GM19452 (cell line): ENCODE measurements around the gene CSMD2.

Experiments
- ATAC-seq: cut with Tn5 transposase; IDR thresholded peaks from one replicate; pipeline ENCODE4 v1.9.1; 2021; ENCODE audit not compliant: unreplicated experiment

The CSMD2 gene

GRCh38 chr1:33768821-33769220 is 396.2 kb downstream of the CSMD2 start:
- ATAC-seq = no peak

GRCh38 chr1:33768106-33768505 is 396.9 kb downstream of the CSMD2 start:
- ATAC-seq = no peak

- ATAC-seq = no peak
Observed at GRCh38 chr1:33764149-33764548, 400.9 kb downstream of the CSMD2 start.

DNA sequence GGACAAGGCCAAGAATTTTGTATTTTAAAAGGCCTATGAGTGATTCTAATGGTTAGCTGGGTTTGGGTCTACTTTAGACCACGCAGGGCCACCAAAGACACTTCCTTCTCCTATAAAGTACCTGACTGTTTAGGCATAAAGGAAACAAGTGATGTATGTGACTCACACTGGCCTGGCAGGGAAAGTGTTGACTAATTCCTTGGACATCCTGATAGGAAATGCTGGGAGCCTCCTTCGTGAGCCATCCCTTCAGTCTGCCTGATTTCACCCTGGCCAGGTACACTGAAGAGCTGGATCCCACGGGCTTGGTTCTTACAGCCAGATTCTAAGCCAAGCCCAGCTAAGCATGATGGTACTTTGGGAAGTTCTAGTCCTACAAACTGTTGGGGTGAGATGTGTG is 401.6 kb downstream of the CSMD2 start:
- ATAC-seq = no peak

- ATAC-seq = no peak
Observed at GRCh38 chr1:33762962-33763361, 402.1 kb downstream of the CSMD2 start.

GRCh38 chr1:33762109-33762830 is 402.8 kb downstream of the CSMD2 start:
- ATAC-seq = no peak

DNA sequence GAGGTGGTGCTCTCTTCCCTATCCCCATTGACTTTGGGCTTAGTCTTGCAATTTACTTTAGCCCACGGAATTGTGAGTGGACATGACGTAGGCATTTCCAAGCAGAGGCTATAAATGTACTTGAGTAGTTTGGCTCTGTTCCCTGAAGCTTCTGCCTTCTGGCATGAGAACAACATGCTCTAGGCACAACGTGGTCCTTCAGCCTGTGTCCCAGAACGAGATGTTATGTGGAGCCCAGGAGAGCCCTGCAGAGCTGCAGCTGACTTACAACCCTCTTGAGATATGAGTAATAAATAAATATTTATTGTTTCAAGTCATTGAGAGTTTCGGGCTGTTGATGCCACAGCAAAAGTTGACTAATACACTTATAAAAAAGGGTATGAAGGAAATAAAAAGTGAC is 406.3 kb downstream of the CSMD2 start:
- no peak for ATAC-seq

DNA sequence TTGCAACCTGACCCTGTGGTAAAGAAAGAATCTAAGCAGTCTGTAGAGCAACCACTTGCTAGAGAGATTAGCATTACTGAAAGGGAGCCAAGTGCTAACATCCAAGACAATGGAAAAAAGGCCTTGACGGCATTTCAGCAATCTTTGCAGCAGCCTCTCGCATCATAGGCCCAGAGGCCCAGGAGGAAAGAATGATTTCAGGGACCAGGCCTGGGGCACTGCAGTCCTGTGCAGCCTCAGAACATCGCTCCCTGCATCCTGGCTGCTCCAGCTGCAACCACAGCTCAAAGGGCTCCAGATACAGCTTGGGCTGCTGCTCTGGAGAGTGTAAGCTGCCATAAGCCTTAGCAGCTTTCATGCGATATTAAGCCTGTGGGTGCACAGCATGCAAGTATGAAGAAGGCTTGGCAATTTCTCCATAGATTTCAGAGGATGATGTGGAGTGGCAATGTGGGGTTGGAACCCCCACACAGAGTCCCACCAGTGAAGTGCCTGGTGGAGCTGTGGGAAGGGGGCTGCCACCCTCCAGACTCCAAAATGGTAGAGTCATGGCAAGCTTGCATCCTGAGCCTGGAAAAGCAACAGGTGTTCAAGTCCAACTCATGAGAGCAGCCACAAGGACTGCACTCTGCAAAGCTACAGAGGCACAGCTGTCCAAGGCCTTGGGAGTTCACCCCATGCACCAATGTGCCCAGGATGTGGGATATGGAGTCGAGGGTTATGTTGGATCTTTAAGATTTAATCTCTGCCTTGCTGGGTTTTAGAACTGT is 411.8 kb downstream of the CSMD2 start:
- no peak for ATAC-seq

DNA sequence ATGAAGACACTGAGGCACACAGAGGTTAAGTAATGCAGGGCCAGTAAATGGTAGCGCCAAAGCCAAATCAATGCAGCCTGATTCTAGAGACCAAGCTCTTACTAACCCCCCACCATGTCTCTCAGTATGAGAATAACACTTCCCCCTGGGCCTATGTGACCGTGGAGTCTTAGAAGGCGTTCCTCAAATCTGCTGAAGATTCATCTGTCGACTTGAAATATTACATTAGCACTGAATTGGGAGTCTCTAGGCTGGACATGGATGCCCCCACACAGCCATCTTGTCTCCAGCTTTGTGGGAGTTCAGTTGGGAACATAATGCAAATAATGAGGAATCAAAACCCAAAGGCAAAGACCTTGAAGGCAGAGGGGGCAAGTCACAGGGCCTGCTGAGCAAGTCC is 419.1 kb downstream of the CSMD2 start:
- no peak for ATAC-seq

DNA sequence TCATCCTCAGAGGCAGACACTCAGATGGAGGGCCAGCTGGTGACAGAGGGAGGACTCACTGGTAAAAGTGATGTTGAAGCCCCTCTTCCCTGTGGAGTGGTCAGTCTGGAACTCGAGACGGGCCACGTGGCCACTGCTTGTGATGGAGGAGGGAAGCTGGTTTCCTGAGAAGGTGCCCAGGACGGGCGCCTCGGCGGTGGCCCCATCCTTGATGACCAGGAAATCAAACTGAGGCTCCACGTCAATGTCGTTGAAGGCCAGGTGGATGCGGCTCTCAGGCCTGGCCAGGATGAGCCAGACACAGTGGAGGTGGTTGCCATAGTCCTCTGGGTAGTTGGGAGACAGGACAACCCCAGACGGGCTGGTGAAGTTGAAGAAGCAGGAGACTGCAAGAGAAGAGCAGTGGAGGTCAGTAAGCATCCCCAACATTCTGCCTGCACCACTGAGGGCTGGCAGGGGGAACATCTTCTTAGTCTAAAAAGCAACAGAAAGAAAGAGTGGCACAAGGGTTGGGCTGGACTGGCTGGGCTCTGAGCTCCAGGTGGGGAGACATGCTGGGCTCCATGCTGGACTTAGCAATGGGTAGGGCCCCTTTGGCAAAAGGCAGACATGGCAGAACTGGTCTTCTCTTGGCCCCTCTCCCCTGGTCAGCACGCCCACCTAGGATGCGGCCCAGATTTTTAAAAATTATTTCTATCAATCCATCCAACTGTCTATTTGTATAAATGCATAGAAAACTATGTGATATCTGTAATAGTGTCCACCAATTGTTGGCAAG is 421.6 kb downstream of the CSMD2 start:
- no peak for ATAC-seq

- ATAC-seq = no peak
Observed at GRCh38 chr1:33742663-33743062, 422.4 kb downstream of the CSMD2 start.

DNA sequence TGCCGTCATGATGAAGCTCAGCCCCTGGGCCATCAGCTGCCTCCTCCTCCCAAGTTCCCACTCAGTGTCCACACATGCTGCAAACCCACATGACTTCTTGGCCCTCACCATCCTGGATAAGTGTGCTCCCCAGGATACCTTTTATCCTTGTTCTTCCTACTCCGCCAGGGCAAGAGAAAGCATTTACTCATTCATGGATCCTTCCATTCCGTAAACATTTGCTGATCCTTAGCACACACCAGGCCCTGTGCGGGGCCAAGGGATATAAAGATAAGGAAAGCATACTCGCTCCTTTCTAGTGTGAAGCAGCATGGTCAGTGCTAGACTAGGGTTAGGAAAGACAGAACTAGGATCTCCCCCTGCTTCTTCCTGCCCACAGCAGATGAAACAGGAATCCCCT is 423.3 kb downstream of the CSMD2 start:
- ATAC-seq = no peak

- no peak for ATAC-seq
Observed at GRCh38 chr1:33740040-33740744, 424.8 kb downstream of the CSMD2 start.

GRCh38 chr1:33738976-33739375 is 426.1 kb downstream of the CSMD2 start:
- ATAC-seq = no peak

DNA sequence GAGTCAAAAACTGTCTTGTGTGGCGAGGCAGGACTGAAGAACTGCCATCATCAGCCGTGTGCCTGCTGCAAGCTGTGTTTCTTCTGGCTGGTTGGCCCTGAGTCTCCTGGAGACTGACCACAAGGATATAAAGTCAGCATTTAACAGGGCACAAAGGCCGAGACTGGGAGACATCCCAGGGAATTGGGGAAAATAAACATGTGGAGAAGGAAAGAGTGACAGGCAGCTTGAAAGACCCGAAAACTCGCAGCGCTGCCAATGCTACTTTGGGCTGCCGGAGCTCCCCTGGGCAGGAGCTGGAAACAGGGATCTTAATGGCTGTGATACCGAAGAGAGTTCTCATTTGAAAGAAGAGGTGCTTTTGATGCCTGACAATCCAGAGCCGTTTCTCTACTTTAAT is 426.5 kb downstream of the CSMD2 start:
- ATAC-seq = no peak

GRCh38 chr1:33736496-33736895 is 428.5 kb downstream of the CSMD2 start:
- no peak for ATAC-seq

GRCh38 chr1:33735624-33736023 is 429.4 kb downstream of the CSMD2 start:
- no peak for ATAC-seq

GRCh38 chr1:33727310-33727709 is 437.7 kb downstream of the CSMD2 start:
- no peak for ATAC-seq

DNA sequence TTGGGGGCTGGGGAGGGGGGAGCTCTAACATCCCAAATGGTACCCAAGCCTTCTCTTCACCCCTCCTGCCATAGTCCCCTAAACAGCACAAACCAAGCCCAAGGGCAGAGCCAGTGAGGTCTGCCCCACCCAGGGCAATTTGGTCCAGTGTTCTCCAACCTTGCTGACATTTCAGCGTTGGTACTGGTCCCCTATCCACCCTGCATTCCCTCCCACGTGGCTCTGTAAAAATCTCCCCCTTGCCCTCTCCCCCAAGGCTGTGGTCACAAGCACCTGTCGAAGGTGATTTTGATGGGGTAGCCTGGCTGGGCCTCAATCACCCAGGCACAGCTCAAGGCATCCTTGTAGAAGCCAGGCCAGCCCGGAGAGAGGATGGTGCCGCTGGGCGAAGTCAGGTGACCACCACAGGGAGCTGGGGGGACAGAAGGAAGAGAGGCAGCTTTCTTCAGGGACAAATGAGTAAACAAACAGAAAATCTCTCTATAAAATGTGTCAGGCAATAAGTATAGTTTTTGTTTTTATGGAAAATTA is 438.7 kb downstream of the CSMD2 start:
- ATAC-seq = no peak

DNA sequence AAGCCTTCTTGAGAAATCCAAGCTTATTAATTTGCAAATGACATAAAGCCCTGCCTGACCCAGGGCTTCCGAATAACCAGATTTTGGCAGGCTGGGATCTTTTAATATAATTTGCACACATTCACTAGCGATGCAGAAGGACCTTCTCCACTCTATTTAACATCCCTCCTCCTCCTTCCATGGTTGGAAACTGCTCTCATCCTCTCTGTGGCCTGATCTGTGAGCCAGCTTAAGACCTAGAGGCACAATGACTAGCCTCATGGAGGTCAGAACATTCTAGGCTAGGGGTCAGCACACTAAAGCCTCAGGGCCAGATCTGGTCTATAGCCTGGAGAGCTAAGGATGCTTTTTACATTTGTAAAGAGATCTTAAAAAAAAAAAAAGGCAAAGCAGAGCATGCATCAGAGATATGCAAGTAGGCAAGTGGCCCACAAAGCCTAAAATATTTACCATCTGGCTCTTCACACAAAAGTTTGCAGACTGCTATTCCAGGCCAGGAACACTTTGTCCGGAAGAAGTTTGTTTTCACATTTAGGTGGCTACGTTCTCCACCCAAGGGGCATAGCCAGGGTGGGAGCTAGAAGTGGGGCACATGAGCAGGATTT is 439.4 kb downstream of the CSMD2 start:
- ATAC-seq = no peak

DNA sequence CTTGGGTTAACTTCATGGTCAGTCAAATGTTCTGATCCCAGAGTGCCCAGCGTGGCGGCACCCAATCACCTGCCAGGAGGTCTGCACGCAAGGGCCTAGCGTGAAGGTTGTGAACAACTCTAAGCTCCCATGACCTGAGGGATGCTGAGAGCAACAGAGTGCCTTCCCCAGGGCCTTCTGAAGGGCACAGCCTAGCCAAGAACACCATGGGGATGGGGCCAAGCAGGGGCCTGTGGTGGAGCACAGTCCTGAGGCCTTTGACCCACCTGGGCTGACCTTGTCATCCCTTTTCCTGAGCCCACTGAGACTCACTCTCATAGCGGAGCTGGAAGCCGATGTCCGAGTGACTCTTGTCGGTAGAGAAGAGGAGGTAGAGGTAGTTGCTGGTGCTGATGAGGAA is 440.0 kb downstream of the CSMD2 start:
- ATAC-seq = no peak
